Measurements from ENCODE around the gene DCAF8. TPM values are rescaled to one million over a fixed set of nuclear protein-coding genes. Genes with fewer than 3 reads are reported as not detected.

Gene DCAF8
- total RNA-seq, 1 donor from 2014 or later, result 113 TPM

GRCh38 chr1:160169553-160170399 is 92.6 kb downstream of the DCAF8 start:
- no peak for DNase-seq

- DNase-seq, result peak; percentile 43
Measured at GRCh38 chr1:160168609-160169369, 93.6 kb downstream of the DCAF8 start.

GRCh38 chr1:160168016-160168415 is 94.3 kb downstream of the DCAF8 start:
- peak; percentile 20 for DNase-seq

DNA sequence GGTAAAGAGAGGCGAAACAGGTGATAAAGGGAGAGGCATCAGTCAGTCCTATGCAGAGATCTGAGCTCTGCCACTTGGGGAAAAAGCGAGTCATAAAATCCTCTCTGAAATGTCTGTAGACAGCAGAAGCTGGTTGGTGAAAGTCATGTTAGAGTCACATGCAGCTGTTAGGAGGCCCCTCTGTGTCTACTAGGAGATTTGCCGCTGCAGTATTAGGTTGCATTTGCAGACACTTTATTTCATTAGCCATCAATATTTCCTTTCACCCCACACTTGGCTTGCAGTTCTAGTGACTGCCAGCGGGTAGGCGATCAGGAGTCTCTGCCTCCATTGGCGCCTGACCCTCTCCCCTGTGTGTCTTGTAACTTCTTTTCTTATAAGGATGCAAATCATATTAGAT is 94.8 kb downstream of the DCAF8 start:
- peak; percentile 79 for DNase-seq

DNA sequence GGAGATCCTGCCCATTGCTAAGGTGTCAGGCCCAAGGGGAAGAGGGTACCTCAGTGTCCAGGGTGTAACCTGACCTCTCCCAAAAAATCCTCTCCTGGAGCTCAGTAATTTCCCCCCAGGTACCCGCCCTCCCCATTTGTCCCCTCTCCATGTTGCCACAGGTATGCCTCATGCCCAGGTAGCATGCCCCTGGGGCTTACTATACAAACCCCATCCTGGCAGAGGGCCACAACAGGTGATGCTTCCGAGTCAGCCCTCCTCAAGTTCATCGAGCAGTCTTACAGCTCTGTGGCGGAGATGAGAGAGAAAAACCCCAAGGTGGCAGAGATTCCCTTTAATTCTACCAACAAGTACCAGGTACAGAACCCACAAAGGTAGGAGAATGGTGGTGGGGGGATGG is 95.3 kb downstream of the DCAF8 start:
- no peak for DNase-seq

DNA sequence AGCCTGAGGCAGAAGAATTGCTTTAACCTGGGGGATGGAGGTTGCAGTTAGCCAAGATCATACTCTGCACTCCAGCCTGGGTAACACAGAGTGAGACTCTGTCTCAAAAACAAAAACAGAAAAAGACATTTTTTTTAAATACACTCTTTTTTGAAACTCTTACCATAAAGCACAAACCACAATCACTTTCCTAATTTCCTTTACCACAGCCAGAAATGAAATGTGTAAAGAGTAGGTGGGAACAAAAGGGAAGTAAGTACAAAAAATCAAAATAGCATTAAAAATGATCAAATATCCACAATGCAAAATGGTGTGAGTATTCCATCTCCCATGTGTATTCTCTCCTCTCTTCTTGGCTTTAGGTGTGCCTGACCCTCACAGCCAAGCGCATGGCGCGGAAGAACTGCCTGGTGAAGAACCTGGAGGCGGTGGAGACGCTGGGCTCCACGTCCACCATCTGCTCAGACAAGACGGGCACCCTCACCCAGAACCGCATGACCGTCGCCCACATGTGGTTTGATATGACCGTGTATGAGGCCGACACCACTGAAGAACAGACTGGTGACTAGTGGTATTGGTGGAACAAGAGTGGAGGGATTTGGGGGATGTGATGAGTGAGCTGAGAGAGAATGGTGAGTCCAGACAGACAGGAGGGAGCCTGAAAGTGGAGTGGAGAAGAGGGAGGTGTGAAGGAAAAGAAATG is 96.0 kb downstream of the DCAF8 start:
- DNase-seq, result no peak

Other genes with a start within 250 kb of the DCAF8 start
- 4.5 TPM for gene PIGM, start 230.6 kb downstream of the DCAF8 start, total RNA-seq
- 0.41 TPM for gene KCNJ10, start 192.4 kb downstream of the DCAF8 start, total RNA-seq
- gene KCNJ9, start 181.0 kb downstream of the DCAF8 start, total RNA-seq, result not detected
- gene IGSF8, start 163.9 kb downstream of the DCAF8 start, total RNA-seq, result 21.8 TPM
- gene ATP1A2, start 146.8 kb downstream of the DCAF8 start, total RNA-seq, result 144 TPM
- gene ATP1A4, start 110.9 kb downstream of the DCAF8 start, total RNA-seq, result 0.62 TPM
- 831 TPM for gene CASQ1, start 72.0 kb downstream of the DCAF8 start, total RNA-seq
- gene PEA15, start 57.2 kb downstream of the DCAF8 start, total RNA-seq, result 50.7 TPM
- gene PEX19, start 22.6 kb upstream of the DCAF8 start, total RNA-seq, result 51.4 TPM
- gene COPA, start 80.7 kb upstream of the DCAF8 start, total RNA-seq, result 144 TPM
- gene NCSTN, start 80.8 kb upstream of the DCAF8 start, total RNA-seq, result 93.2 TPM
- gene NHLH1, start 104.5 kb upstream of the DCAF8 start, total RNA-seq, result not detected
- gene VANGL2, start 138.0 kb upstream of the DCAF8 start, total RNA-seq, result 6.9 TPM